Measurements from ENCODE around the gene NKAIN1.
"Not testable (repeated sequence)": the region's sequence is repeated elsewhere in the genome, so short reads cannot be mapped to it uniquely, and the experiment has no call there.

The NKAIN1 gene

GRCh38 chr1:31239653-31240241, at the start of gene NKAIN1:
Gene NKAIN1, minus strand, starts transcription at chr1:31239887. Its CDS starts 340 bp downstream, at chr1:31239547.
- ATAC-seq: no peak

- ATAC-seq: no peak
Measured at GRCh38 chr1:31289021-31289420, 49.3 kb upstream of the NKAIN1 start.

GRCh38 chr1:31287791-31288190, 48.1 kb upstream of the NKAIN1 start:
- not testable (repeated sequence) for ATAC-seq

DNA sequence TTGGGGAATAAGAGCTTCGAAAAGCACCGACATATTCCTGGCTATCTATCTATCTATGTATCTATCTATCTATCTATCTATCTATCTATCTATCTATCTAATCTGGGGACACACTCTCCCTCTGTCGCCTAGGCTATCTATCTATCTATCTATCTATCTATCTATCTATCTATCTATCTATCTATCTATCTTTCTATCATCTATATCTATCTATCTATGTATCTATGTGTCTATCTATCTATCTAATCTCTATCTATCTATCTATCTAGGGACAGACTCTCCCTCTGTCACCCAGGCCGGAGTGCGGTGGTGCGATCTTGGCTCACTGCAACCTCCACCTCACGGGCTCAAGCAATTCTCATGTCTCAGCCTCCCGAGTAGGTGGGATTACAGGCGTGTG, 42.7 kb upstream of the NKAIN1 start:
- not testable (repeated sequence) for ATAC-seq

- no peak for ATAC-seq
Measured at GRCh38 chr1:31273619-31274018, 33.9 kb upstream of the NKAIN1 start.

DNA sequence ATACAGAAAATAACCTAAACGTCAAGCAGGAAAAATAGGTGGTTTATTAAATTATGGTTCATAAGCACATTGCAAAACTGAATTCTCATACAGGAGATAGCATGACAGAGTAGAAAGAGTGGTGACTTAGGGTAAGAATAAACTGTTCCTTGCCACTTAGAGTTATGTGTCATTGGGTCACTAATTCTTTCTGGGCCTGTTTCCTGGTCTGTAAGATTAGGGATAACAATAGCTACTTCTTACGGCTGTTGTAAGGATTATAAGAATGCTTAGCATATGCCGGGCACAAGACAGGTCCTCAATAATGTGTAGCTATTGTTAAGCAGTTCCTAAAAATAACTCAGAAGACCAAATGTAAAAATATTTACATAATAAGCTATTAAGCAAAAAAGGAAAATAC, 32.7 kb upstream of the NKAIN1 start:
- ATAC-seq: no peak

DNA sequence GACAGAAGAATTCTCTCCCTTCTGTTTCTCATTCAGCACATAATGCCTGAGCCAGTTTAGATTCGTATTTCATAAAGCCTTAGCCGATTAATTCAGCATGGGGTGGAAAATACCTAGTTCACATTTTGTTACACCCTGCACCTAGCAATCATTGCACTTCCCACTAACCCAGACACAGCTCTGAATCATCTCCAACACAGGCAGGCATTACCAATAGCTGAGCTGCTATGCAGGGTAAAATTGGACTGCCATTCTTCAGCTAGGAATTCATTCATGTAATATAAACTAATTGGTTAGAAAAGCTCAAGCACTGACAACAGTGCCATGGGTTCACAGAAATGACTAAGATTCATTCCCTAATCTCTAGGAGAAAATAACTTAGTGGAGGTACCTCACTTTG, 26.9 kb upstream of the NKAIN1 start:
- no peak for ATAC-seq

DNA sequence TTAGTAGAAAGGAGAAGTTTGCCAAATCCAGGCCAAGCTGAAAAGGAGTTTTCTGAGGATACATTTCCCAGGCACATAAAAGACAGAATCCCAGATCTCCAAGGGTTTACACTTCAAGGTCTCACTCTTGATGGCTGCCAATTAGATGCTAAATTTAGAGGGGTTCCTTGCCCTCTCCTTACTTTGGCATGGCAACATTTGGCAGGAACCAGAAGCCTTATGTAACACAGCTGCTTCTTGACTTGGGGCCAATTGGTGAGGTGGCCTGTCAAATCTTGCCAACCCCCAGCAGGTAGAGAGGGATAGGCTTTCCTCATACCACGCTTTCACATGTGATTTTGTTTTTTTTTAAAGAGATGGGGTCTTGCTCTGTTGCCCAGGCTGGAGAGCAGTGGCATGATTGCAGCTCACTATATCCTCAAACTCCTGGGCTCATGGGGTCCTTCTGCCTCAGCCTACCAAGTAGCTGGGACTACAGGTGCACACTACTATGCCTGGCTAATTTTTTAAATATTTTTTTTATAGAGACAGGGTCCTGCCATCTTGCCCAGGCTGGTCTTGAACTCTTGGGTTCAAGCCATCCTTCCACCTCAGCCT, 25.2 kb upstream of the NKAIN1 start:
- ATAC-seq: no peak

DNA sequence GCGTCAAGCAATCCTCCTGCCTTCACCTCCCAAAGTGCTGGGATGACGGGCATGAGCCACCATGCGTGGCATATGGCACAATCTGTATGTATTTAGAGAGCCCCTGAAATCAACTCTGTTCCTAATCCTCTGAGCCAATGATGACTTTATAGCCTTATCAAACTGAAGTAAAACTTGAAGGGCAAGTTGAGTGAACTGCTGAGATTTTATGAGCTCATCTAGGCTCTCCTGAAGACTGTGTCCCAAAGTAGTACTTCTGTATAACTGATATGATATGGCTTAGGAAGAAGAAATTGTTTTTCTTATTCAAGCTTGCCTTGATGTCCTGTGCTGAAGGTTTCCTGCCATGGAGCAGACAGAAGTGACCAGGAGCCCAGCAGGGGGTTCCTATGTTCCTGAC, 23.7 kb upstream of the NKAIN1 start:
- no peak for ATAC-seq

DNA sequence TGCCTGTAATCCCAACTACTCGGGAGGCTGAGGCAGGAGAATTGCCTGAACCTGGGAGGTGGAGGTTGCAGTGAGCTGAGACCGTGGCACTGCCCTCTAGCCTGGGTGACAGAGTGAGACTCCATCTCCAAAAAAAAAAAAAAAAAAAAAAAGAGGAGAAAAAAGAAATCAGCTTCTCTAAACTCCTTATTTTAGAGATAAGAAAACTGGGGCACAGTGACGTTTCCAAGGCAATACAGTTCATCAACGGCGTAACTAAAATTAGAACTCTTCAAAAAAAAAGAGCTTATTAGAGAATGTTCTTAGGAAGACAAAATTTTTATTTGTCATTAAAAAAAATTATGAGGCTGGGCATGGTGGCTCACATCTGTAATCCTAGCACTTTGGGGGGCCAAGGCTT, 22.7 kb upstream of the NKAIN1 start:
- ATAC-seq: not testable (repeated sequence)

DNA sequence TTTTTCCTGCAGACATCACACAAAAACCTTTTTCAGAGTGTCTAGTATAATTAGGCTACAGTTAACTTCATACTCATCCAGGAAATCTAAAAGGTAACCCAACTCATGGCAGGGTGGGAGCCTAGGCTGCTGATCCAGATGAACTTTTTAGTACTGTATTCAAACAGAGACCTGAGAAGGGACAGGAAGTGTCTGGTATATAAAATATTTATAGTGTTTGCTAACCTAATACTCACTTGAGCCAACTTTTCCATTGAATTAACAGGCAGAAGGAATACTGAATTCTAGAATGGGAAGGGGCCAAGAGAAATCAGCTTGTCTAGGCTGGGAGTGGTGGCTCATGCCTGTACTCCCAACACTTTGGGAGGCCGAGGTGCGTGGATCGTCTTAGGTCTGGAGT, 22.2 kb upstream of the NKAIN1 start:
- no peak for ATAC-seq

DNA sequence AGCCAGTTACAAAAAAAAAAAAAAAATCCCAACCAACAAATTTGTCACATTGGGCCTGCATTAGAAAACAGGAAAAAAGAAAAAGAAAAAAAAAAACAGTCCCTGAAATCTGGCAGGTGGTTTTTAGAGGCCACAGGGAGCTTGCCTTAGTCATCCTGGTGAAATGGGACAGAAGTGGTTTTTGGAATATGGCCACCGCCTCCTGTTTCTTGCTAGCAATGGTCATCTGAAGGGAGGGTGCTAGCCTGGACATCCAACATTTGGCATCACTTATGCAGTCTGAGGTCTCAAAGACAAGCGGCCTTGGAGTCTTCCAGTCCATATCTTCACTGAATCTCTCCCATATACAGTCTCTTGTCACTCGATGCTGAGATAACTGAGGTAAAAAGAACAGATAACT, 20.1 kb upstream of the NKAIN1 start:
- no peak for ATAC-seq

GRCh38 chr1:31258581-31258980, 18.9 kb upstream of the NKAIN1 start:
- no peak for ATAC-seq

- no peak for ATAC-seq
Measured at GRCh38 chr1:31257213-31257612, 17.5 kb upstream of the NKAIN1 start.

DNA sequence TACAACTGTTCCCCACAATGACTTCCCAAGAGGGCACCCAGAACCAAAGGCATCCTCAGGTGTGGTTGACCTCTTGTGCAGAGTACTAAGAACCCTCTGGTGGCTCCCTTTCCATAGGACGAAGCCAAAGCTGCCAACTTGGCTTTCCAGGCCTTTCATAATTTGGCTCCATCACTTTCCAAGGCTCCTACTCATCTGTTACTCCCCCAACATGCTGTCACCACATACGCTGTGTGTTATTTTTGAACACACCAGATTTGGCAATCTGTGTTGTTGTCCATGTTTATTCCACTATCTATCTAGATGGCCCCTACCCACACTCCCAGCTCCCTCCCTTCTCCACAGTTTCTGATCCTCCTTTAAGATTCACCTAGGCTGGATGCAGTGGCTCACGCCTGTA, 10.2 kb upstream of the NKAIN1 start:
- ATAC-seq: no peak

DNA sequence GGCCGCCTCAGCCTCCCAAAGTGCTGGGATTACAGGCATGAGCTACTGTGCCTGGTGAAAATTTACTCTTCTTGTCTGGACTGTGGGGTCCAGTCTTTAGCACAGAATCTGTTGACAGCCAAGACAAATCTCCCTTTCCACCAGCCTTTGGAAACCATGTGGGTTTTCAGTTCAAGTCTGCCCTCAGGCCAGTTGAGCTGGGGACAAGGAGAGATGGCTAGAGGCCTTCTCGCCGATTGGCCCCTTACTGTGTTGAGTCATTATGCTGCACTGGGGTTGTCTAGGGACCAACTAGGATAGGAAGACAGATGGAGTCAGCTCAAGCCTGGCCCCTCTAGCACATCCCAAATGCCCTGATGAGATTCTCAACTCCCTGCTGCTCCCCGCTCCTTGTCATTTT, 8.6 kb upstream of the NKAIN1 start:
- ATAC-seq: no peak

GRCh38 chr1:31244326-31244725, 4.6 kb upstream of the NKAIN1 start:
- no peak for ATAC-seq

DNA sequence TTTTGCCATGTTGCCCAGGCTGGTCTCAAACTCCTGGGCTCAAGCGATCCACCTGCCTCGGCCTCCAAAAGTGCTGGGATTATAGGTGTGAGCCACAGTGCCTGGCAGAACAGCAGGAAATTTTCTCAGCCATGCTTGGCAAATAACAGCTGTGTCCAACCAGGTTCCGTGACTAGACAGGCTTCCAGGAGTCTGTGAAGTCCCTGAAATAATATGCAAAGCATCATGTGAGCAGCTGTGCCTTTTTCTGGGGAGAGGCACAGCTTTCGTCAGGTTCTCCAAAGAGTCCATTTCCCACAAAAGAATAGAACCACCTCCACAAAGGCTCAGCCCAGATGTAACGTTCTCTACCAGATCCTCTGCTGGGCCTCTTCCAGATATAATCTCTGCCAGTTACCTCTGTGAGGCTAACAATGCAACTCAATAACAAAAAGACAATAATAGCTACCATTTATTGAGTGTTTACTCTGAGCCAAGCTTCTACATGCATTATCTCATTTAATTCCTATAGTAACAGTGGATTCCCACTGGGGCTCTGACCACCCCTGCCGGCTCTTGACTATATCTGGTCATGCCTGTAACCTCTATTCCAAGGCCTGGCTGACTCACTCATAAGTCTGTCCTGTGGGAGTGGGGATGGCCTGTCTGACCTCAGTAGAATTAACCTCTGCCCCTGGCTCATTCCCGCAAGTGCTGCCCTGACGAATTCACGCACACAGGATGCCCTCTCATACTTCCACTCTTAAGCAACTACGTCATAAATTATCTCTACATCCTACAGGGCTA, 4.0 kb upstream of the NKAIN1 start:
- ATAC-seq: no peak

GRCh38 chr1:31241321-31241720, 1.6 kb upstream of the NKAIN1 start:
- no peak for ATAC-seq

GRCh38 chr1:31238986-31239613, 587 bp downstream of the NKAIN1 start:
- ATAC-seq: no peak

GRCh38 chr1:31238612-31238985, 1.1 kb downstream of the NKAIN1 start:
- ATAC-seq: no peak

GRCh38 chr1:31234870-31235269, 4.8 kb downstream of the NKAIN1 start:
- no peak for ATAC-seq

DNA sequence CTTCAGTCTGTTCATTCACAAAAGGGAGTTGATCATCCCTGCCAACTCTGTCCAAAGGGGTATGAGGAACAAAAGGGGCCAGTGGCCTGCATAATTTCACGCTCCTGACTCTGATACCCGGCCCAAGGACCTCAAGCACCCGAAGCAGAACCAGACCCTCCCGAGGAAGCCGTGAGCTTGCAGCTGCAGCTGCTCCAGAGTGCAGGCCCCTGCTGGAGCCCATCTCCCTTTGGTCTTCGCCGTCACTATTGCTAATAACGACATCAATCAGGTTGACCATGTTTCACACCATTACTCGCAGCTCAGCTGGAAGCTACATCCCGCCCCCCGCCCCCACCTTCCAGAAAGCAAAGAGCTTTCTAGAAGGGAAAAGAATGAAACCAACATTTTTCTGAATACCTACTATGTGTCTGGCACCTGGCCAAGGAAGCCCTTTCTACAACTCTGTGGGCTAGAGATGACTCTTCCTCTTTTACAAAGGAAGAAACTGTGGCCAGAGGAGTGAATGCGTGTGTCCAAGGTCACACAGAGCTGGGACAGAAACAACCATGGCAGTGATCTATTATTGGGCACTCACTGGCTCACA, 5.5 kb downstream of the NKAIN1 start:
- no peak for ATAC-seq
